ENCODE results near the gene GABRE.

The GABRE gene

DNA sequence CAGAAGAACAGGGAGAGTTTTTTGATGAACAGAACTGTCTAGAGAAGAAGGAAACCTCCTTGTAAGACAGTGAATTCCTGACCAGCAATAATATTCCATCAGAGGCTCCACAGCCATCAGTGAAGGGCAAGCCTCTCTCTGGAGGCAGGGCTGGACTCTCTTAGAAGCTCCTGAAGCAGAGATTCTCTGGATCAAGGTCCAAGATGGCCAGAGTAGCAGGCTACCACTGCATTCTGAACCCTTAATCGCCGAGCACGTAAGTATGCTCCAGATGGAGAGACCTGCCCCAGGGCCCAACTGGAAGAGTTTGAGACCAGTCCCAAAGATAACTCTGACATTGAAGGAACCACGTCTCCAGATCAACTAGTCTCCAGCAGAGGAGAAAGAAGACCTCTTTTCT, 16.4 kb downstream of the GABRE start:
- in situ Hi-C loops (cut with MboI; ENCODE audit: low sequenced_read_pairs, unreplicated experiment): no loop called here
- DNase-seq (ENCODE audit: low spot score): no peak
- TF ChIP-seq, protein P1, sequence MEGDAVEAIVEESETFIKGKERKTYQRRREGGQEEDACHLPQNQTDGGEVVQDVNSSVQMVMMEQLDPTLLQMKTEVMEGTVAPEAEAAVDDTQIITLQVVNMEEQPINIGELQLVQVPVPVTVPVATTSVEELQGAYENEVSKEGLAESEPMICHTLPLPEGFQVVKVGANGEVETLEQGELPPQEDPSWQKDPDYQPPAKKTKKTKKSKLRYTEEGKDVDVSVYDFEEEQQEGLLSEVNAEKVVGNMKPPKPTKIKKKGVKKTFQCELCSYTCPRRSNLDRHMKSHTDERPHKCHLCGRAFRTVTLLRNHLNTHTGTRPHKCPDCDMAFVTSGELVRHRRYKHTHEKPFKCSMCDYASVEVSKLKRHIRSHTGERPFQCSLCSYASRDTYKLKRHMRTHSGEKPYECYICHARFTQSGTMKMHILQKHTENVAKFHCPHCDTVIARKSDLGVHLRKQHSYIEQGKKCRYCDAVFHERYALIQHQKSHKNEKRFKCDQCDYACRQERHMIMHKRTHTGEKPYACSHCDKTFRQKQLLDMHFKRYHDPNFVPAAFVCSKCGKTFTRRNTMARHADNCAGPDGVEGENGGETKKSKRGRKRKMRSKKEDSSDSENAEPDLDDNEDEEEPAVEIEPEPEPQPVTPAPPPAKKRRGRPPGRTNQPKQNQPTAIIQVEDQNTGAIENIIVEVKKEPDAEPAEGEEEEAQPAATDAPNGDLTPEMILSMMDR (IDR thresholded peaks at IDR 0.05; ENCODE audit: borderline replicate concordance, control extremely low read depth, extremely low read depth, insufficient read depth, missing control alignments): no peak

DNA sequence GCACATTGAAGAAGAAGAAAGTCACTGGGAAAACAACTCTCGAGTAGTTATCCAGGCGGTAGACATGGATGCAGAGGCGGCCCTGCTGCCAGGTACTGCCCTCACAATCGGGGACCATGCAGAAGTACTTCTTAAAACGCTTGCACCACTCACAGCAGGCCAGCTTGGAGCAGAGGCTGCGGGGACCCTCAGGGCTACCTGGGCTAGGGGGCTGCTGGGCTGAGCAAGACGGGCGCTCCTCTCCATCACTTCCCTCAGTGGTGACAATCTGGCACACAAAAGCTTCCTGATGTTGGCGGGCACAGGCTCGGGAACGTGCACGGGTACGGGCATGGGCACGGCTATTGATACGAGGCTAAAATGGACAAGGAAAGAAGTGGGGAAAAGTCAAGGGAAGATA, 19.7 kb downstream of the GABRE start:
- TF ChIP-seq, protein P1 (IDR thresholded peaks at IDR 0.05; ENCODE audit: borderline replicate concordance, control extremely low read depth, extremely low read depth, insufficient read depth, missing control alignments): no peak
- DNase-seq (ENCODE audit: low spot score): no peak
- in situ Hi-C loops (cut with MboI; ENCODE audit: low sequenced_read_pairs, unreplicated experiment): no loop called here

DNA sequence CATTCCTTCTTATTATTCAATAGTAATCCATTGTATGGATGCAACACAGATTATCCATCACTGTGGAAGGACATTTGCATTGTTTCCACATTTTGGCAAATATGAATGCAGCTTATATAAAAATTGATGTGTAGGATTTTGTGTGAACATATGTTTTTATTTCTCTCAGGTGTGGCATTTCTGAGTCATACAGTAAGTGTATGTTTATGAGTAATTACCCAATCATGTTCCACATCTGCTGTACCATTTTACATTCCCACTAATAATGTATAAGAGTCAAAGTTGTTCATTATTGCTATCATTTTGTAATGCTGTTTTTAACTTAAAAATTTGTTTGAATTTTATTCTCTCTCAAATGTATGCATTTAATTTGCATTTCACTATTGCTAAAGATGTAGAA, 36.3 kb downstream of the GABRE start:
- in situ Hi-C loops (cut with MboI; ENCODE audit: low sequenced_read_pairs, unreplicated experiment): no loop called here
- TF ChIP-seq, protein P1 (IDR thresholded peaks at IDR 0.05; ENCODE audit: borderline replicate concordance, control extremely low read depth, extremely low read depth, insufficient read depth, missing control alignments): no peak
- DNase-seq (ENCODE audit: low spot score): no peak

DNA sequence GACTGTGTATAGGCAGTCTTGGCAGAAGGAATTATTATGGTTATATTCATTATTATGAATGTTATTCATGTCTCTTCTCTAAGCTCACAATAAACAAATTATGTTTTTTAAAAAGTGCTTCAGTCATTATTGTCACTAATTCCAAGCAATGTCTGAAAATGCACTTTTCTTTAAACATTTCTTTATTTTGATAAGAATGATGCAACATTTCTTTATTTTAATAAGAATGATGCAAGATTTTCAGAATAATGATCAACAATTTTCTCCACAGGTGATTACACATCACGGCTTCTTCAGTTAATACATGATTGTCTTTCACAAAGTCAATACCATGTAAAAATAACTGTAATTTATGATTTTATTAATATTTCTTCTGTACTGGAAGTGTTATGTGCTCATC, 39.1 kb downstream of the GABRE start:
- in situ Hi-C loops (cut with MboI; ENCODE audit: low sequenced_read_pairs, unreplicated experiment): no loop called here
- no peak for DNase-seq (ENCODE audit: low spot score)
- TF ChIP-seq, protein P1 (IDR thresholded peaks at IDR 0.05; ENCODE audit: borderline replicate concordance, control extremely low read depth, extremely low read depth, insufficient read depth, missing control alignments): no peak

DNA sequence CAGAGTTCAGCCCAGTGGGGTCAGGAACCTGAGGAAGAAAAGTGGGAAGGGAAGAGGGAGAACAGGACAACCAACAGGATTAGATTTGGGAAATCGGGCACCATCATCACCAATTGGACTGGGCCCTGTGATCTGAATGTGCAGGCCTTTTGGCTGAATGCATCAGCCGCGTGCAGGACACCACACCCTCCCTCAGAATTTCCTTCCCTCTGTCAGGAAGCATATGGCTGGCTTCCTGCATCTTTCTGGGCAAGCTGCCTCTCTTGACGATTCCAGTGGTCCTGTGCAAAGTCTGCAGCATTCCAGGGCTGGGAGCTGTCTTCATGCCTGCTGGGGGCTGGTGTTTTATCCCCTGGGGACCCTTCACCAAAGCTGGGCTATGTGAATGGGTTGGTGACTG, 45.4 kb downstream of the GABRE start:
- DNase-seq (ENCODE audit: low spot score): no peak
- TF ChIP-seq, protein P1 (IDR thresholded peaks at IDR 0.05; ENCODE audit: borderline replicate concordance, control extremely low read depth, extremely low read depth, insufficient read depth, missing control alignments): no peak
- in situ Hi-C loops (cut with MboI; ENCODE audit: low sequenced_read_pairs, unreplicated experiment): no loop called here

DNA sequence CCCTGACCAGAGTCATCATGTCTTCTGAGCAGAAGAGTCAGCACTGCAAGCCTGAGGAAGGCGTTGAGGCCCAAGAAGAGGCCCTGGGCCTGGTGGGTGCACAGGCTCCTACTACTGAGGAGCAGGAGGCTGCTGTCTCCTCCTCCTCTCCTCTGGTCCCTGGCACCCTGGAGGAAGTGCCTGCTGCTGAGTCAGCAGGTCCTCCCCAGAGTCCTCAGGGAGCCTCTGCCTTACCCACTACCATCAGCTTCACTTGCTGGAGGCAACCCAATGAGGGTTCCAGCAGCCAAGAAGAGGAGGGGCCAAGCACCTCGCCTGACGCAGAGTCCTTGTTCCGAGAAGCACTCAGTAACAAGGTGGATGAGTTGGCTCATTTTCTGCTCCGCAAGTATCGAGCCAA, 50.8 kb downstream of the GABRE start:
- in situ Hi-C loops (cut with MboI; ENCODE audit: low sequenced_read_pairs, unreplicated experiment): no loop called here
- no peak for DNase-seq (ENCODE audit: low spot score)
- TF ChIP-seq, protein P1 (IDR thresholded peaks at IDR 0.05; ENCODE audit: borderline replicate concordance, control extremely low read depth, extremely low read depth, insufficient read depth, missing control alignments): no peak

GRCh38 chrX:151922692-151923091, 51.8 kb downstream of the GABRE start:
- TF ChIP-seq, protein P1 (IDR thresholded peaks at IDR 0.05; ENCODE audit: borderline replicate concordance, control extremely low read depth, extremely low read depth, insufficient read depth, missing control alignments): no peak
- in situ Hi-C loops (cut with MboI; ENCODE audit: low sequenced_read_pairs, unreplicated experiment): no loop called here
- DNase-seq (ENCODE audit: low spot score): no peak
